DMS 273 (cell line): ENCODE measurements around the gene ERBB4.

Source experiments
- DNase-seq: peaks from one replicate; lab custom pipeline; 2025; ENCODE audit not compliant: unreplicated experiment; lab: John Stamatoyannopoulos, UW

Gene ERBB4

DNA sequence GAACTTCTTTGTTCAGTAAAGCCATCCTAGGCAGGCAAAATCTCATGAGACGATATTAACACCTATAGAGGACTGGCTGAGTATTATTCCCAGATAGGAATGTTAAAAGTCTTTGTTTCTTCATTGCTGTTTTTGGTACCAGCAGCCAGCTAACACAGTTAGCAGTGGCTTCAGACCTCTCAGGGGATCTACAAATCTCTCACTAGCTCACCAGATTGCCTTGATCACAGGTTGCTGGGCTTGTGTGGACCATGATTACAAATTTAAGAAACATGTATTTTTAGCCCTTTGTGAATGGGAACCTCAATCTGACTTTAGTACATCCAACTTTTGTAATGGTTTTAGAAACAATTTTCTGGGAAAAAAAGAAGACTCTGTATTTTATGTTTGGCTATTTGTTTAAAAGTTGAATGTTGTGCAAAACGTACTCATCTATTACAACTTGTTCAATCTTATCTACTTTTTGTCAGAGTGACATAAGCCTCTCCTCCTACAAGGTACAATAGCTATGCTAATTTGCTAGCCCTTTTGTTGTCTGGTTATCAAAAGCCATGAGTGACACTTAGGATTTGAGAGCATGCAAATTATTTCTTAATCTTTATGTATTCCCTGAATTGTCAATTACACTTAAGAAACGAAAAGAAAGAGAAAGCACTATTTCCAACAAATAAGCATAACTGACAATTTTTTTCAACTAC, 693.1 kb downstream of the ERBB4 start:
- DNase-seq: no peak

- DNase-seq: no peak
These were observed 700.9 kb downstream of the ERBB4 start for GRCh38 chr2:211837706-211838105.

DNA sequence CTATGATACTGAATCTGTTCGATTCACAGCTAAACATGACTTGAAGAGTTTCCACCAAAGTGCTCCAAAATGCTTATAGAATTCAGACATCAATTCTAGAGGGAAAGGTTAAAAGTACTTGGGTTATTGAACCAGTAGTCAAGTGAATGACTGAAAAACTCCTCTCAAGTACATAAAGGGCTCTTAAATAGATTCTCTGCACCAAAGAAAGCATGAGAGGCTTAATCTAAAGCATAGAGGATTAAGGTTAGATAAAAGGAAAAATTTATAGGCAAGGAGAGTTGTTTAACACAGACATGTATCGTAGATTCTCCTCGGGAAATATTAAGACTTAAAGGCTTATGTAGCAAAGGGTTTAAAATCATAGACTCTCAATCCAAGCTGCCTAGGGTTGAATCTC, 701.4 kb downstream of the ERBB4 start:
- no peak for DNase-seq

GRCh38 chr2:211836409-211836808, 702.2 kb downstream of the ERBB4 start:
- no peak for DNase-seq

DNA sequence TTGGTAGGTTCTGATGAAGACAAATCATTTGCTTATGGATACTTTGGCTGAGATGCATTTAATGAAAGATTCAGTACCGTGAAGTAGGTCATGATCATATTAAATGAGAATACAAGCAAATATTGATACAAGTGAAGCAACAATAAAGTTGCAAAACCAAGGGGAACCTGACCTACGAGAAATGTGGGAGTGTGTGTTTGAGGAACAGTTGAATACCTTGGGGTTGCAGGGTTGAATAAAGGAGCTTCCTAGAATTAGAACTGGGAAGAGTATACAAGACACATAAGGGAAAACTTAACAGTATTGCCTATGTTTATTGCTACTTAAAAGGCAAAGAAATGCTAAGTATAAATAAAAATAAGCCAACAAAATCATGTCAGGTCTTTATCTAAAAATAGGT, 702.9 kb downstream of the ERBB4 start:
- DNase-seq: no peak

- no peak for DNase-seq
These were observed 704.9 kb downstream of the ERBB4 start for GRCh38 chr2:211833582-211834279.

- no peak for DNase-seq
These were observed 708.9 kb downstream of the ERBB4 start for GRCh38 chr2:211829725-211830124.

- no peak for DNase-seq
These were observed 714.6 kb downstream of the ERBB4 start for GRCh38 chr2:211823886-211824479.

DNA sequence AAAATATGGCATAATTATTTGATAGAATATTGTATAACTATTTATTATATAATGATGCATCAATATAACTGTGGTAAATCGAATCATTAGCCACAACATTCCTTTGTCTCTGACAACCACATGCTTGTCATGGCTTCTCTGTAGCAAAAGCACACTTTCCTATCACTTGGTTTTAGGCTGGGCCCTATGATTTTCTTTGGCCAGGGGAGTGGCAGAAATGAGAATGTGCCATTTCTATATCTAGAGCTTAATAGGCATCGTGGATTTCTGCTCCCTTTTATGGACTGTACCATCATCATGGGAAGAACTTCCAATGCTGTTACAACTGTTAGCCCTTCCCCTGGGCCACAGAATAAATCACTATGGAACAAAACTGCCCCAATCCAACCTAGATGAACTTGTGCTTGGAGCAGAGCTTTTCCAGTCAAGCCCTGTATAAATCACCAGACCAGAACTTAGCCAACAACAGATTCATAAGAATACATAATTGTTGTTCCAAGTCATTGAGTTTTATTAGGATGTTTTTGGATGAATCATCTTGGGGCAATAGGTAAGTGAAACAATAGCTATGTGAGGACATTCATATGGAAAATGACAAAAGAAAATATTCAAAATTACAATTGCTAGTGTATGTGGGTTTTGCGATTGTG, 715.8 kb downstream of the ERBB4 start:
- DNase-seq: no peak

DNA sequence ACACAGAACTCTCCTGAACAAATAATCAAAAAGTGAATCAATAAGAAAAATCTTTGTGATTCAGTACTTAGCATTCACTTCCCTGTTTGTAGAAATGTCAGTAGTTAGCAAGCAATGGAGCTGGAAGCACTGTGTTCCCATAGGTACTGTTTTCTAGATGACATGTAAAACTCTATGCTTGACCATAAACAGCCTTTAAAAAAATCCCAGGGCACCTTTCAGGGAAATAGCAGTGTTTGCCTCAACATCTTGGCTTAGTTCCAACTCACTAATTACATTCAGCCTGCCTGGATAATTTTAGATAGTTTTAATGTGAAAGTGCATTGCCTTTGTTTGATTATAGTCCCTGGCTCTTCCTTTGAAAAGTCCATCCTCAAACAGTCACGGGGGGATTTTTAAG, 721.8 kb downstream of the ERBB4 start:
- peak; percentile 54 for DNase-seq

DNA sequence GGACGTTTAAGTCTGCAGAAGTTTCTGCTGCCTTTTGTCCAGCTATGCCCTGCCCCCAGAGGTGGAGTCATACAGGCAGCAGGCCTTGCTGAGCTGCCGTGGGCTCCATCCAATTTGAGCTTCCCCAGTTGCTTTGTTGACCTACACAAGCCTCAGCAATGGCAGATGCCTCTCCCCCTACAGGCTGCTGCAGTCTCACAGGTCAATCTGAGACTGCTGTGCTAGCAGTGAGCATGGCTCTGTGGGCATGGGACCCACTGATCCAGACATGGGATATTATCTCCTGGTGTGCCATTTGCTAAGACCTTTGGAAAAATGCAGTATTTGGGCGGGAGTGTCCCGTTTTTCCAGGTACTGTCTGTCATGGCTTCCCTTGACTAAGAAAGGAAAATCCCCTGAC, 726.0 kb downstream of the ERBB4 start:
- DNase-seq: no peak

DNA sequence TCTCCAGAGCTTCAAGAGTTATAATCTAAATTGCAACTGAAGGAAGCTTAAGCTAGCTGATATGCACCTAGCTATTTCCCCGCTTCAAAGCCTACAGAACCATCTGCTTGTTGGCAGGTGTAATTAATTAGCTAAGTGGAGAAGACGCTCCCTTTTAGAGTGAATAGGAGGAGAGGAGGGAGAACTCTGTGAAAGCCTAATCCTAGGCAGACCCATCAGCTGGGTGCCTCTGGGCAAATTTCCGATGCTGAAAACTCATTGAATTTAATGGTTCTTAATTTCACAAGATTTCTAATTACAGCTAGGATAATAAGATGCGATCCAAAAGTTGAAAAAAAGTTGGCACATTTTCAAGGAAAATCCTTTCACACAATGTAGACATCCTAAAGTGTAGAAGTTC, 735.9 kb downstream of the ERBB4 start:
- peak; percentile 9 for DNase-seq

- DNase-seq: no peak
These were observed 738.6 kb downstream of the ERBB4 start for GRCh38 chr2:211800001-211800400.

- DNase-seq: no peak
These were observed 739.7 kb downstream of the ERBB4 start for GRCh38 chr2:211798868-211799267.

GRCh38 chr2:211793690-211794089, 744.9 kb downstream of the ERBB4 start:
- no peak for DNase-seq

DNA sequence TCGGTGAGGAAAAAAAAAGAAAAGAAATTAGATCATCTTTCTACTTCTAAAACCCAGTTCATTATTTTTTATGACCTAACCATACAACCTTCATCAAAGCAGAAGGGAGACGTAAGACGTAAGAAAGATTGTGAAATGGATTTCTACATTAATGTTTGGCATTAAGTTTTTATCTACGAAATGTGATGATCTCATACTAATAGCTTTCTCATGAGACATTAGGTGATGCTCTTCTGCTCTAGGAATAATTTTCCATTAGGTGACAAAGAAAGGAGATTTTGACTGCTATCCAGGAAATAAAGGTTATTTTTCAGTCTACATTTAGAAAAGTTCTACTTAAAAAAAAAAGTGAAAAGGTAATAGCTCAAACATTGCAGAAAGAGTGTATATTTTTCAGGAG, 748.6 kb downstream of the ERBB4 start:
- DNase-seq: no peak

DNA sequence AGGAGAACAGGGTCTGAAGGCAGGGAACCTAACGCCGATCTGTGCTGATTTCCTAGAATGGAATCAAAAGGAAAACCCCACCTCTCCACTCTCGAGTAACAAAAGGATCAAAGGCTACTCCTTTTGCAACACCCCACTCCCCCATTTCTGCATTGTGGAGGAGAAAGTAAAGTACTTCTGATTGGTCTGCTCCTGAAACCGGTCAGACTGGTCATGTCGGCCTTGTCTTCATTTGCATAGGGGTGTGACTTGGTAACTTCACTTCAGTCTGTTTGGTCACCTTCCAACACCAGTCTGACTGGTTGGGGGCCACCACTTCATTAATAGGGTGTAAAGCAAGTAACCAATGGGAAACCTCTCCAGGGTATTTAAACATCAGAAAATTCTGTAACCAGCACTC, 771.9 kb downstream of the ERBB4 start:
- no peak for DNase-seq

- DNase-seq: no peak
These were observed 776.1 kb downstream of the ERBB4 start for GRCh38 chr2:211762479-211762878.

- no peak for DNase-seq
These were observed 778.5 kb downstream of the ERBB4 start for GRCh38 chr2:211760103-211760502.

DNA sequence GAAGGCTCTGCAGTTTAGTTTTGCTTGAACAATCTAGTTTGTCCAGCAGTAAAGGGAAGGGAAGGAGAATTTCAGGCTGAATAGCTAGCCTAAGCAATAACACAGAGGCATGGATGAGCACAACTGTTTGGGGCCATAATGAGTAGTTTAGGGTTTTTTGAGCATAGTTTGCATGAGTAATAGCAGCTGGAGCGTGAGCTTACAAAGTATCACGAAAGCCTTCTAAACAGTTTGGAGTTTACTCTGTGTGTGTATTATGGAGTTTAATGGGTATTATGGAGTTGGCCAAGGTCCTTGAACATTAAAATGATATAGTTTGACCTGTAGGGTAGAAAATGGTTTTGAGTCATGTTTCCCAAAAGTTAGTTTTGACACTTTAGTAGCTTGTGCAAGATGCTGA, 782.3 kb downstream of the ERBB4 start:
- DNase-seq: no peak

DNA sequence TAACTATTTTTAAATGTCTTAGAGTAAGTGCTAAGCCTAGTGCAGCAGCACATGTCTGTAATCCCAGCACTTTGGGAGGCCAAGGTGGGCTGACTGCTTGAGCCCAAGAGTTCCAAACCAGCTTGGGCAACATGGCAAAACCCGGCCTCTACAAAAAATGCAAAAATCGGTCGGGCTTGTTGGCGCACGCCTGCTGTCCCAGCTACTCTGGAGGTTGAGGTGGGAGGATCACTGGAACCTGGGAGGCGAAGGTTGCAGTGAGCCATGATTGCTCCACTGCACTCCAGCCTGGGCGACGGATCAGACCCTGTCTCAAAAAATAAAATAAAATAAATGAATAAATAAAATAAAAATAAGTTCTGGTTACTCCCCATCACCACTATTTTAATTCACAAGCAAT, 783.4 kb downstream of the ERBB4 start:
- no peak for DNase-seq

- peak; percentile 20 for DNase-seq
These were observed 786.8 kb downstream of the ERBB4 start for GRCh38 chr2:211751848-211752247.
